Measurements from ENCODE around the gene FAM186B.
A peak's percentile ranks its signal among the peaks of the same experiment; 100 is the strongest.

The FAM186B gene

DNA sequence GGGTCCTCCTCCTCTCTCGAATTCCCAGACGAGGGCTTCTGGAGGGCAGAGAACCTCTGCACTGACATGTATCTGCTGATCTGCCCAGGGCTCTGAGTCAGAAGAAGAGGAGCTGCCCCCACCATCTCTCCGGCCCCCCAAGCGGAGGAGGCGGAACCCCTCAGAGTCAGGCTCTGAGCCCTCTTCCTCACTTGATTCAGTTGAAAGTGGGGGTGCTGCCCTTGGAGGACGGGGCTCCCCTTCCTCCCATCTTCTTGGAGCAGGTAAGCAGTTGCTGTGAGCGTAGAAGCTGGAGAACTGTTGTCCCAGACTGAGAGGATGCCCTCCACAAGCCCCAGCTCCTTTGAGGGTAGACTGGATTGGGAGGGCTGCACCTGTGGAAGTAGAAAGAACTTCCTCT, 37.7 kb upstream of the FAM186B start:
- H3K4me3 ChIP-seq (replicated peaks; ENCODE audit: low read depth, low read length): no peak overlapping the region
- TF ChIP-seq, protein P1, sequence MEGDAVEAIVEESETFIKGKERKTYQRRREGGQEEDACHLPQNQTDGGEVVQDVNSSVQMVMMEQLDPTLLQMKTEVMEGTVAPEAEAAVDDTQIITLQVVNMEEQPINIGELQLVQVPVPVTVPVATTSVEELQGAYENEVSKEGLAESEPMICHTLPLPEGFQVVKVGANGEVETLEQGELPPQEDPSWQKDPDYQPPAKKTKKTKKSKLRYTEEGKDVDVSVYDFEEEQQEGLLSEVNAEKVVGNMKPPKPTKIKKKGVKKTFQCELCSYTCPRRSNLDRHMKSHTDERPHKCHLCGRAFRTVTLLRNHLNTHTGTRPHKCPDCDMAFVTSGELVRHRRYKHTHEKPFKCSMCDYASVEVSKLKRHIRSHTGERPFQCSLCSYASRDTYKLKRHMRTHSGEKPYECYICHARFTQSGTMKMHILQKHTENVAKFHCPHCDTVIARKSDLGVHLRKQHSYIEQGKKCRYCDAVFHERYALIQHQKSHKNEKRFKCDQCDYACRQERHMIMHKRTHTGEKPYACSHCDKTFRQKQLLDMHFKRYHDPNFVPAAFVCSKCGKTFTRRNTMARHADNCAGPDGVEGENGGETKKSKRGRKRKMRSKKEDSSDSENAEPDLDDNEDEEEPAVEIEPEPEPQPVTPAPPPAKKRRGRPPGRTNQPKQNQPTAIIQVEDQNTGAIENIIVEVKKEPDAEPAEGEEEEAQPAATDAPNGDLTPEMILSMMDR (IDR thresholded peaks at IDR 0.05; ENCODE audit: low read depth, low read length, missing control alignments): no peak

DNA sequence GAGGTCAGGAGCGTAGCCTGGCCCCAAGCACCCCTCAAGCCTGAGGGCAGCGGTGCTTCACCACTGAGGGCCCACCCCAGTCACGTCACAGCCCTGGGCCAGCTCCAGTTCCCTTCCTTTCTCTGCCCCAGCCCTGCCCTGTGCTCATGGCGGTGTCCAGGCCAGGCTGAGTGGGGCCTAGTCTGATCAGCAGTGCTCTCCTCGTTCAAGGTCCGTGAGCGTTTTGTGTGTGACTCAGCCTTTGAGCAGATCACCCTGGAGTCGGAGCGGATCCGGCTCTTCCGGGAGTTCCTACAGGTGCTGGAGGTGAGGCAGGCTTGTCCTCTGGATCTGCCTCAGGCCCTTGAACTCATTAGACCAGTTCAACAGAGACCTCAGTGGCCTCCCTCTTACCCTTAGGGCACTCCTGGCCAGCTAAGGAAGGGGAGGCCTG, 36.9 kb upstream of the FAM186B start:
- H3K4me3 ChIP-seq (replicated peaks; ENCODE audit: low read depth, low read length): no peak overlapping the region
- TF ChIP-seq, protein P1 (IDR thresholded peaks at IDR 0.05; ENCODE audit: low read depth, low read length, missing control alignments): no peak
- DNase-seq (ENCODE audit: extremely low read depth, low read depth): no peak

More for the DNA sequence above, 37.7 kb upstream of the FAM186B start:
- DNase-seq (ENCODE audit: extremely low read depth, low read depth): no peak

DNA sequence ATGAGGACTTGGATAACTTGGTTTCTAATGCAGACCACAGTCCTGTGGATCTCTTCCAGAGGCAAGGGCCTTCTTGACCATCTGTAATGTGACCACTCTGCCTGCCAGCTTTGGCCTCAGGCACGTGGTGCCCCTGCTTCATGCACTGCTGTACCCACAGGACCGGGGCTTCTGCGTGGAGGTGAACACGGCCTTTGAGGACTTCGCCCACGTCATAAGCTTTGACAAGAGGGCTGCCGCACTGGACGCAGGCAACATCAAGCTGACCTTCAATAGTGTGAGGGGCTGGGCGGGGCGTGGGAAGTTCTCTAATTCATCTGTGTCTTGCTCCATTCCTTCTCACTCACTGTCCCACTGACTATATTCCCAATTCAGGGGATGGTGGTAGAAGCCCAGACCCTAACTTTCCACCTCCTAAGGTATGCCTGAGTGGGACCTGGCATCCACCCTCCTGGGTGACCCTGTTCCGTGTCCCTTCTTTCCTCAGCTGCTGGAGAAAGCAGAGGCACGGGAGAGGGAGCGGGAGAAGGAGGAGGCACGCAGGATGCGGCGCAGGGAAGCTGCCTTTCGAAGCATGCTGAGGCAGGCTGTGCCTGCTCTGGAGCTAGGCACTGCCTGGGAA, 36.4 kb upstream of the FAM186B start:
- DNase-seq (ENCODE audit: extremely low read depth, low read depth): no peak
- no peak overlapping the region for H3K4me3 ChIP-seq (replicated peaks; ENCODE audit: low read depth, low read length)
- TF ChIP-seq, protein P1 (IDR thresholded peaks at IDR 0.05; ENCODE audit: low read depth, low read length, missing control alignments): no peak

GRCh38 chr12:49636979-49637755, 31.7 kb upstream of the FAM186B start:
- no peak overlapping the region for H3K4me3 ChIP-seq (replicated peaks; ENCODE audit: low read depth, low read length)
- peak; percentile 36 for DNase-seq (ENCODE audit: extremely low read depth, low read depth)
- TF ChIP-seq, protein P1 (IDR thresholded peaks at IDR 0.05; ENCODE audit: low read depth, low read length, missing control alignments): peak; percentile 79

GRCh38 chr12:49636574-49636973, 31.1 kb upstream of the FAM186B start:
- no peak for DNase-seq (ENCODE audit: extremely low read depth, low read depth)
- no peak overlapping the region for H3K4me3 ChIP-seq (replicated peaks; ENCODE audit: low read depth, low read length)

DNA sequence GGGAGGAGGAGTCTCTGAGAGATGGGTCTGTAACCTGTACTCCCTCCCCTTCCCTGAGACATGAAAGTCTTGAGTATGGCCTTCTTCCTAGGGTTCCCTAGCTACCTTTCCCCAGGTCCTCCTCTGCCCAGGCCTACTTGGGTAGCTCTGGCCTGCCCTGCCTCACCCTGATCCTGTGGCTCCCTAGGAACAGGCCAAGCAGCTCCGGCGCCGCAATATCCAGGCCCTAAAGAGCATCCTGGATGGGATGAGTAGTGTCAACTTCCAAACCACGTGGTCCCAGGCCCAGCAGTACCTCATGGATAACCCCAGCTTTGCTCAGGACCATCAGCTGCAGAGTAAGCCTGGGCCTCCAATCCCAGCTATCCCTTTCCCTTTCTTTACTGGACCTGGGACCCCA, 30.2 kb upstream of the FAM186B start:
- DNase-seq (ENCODE audit: extremely low read depth, low read depth): no peak
- TF ChIP-seq, protein P1 (IDR thresholded peaks at IDR 0.05; ENCODE audit: low read depth, low read length, missing control alignments): no peak
- H3K4me3 ChIP-seq (replicated peaks; ENCODE audit: low read depth, low read length): no peak overlapping the region

More at GRCh38 chr12:49636574-49636973, 31.1 kb upstream of the FAM186B start:
- TF ChIP-seq, protein P1 (IDR thresholded peaks at IDR 0.05; ENCODE audit: low read depth, low read length, missing control alignments): no peak

Measured in HFF-Myc (cell line).